GM10248 (cell line): ENCODE results near the gene DMAC2.

Source experiments
- CTCF ChIA-PET: fragments of 300-600 bp; sonication (Branson Sonifier 250); formaldehyde crosslinking; extraction: SDS; loops from one replicate; lab custom pipeline; 2021; ENCODE audit warnings: antibody characterized with exemption; lab: Yijun Ruan, JAX
- POLR2A ChIA-PET: fragments of 350-650 bp; sonication (Branson Sonifier 250); formaldehyde crosslinking; extraction: SDS; loops from one replicate; lab custom pipeline; 2020; ENCODE audit warnings: antibody characterized with exemption; lab: Yijun Ruan, JAX
- DNase-seq: peaks from one replicate; pipeline ENCODE4 v3.0.0; 2012; ENCODE audit errors: extremely low spot score
- CTCF ChIP-seq: IDR thresholded peaks from 2 replicates; pipeline ENCODE4 v1.5.1; 2012; ENCODE audit warnings: mild to moderate bottlenecking, low read depth; ENCODE audit errors: extremely low read depth, missing control alignments, control extremely low read depth

Gene DMAC2

GRCh38 chr19:41443813-41444455 lies 4.2 kb upstream of the DMAC2 start:
- no peak for DNase-seq
- ChIA-PET CTCF (interaction anchor here (2.5 to 15.6 kb wide), 3 partner anchors 120 to 153 kb away, joined by 7 to 343 read pairs (median 152); partner anchors contain the start of gene CEACAM21), POLR2A (no interaction called here)
- no peak for TF ChIP-seq CTCF

GRCh38 chr19:41442473-41443355 lies 3.0 kb upstream of the DMAC2 start, which contains the start of gene ERICH4:
ERICH4 (plus strand) TSS chr19:41443156; CDS start chr19:41443170, 14 bp downstream.
- TF ChIP-seq CTCF, result no peak
- ChIA-PET CTCF (interaction anchor here (0.9 to 3.8 kb wide), 5 partner anchors 7 to 155 kb away, joined by 3 to 44 read pairs (median 4); partner anchors contain the start of gene TGFB1), POLR2A (no interaction called here)
- no peak for DNase-seq

- POLR2A ChIA-PET, result no interaction called here
- CTCF ChIA-PET, result interaction anchor here (1.3 to 3.8 kb wide), 4 partner anchors 8 to 156 kb away, joined by 4 to 44 read pairs (median 6); no protein-coding TSS in a partner anchor
These were observed 1.7 kb upstream of the DMAC2 start for GRCh38 chr19:41441321-41441945.

GRCh38 chr19:41437944-41438574 lies 1.7 kb downstream of the DMAC2 start:
- no peak for TF ChIP-seq CTCF
- DNase-seq, result no peak
- CTCF ChIA-PET, result interaction anchor here (1.0 to 3.5 kb wide), 6 partner anchors 9 to 803 kb away, joined by 3 to 27 read pairs (median 5); no protein-coding TSS in a partner anchor
- POLR2A ChIA-PET, result no interaction called here

More at GRCh38 chr19:41441321-41441945, 1.7 kb upstream of the DMAC2 start:
- no peak for TF ChIP-seq CTCF
- no peak for DNase-seq

GRCh38 chr19:41436674-41436951 lies 3.1 kb downstream of the DMAC2 start:
- ChIA-PET POLR2A (interaction anchor here (0.6 kb wide), 1 partner anchor 21 kb away, joined by 7 read pairs; no protein-coding TSS in a partner anchor), CTCF (interaction anchor here (1.2 to 3.5 kb wide), 3 partner anchors 13 to 174 kb away, joined by 3 to 27 read pairs (median 3); no protein-coding TSS in a partner anchor)
- TF ChIP-seq CTCF, result no peak
- DNase-seq, result no peak
